MM.1S (cell line): ENCODE data around the gene VSNL1.

Source experiments
- DNase-seq: peaks from one replicate; pipeline ENCODE4 v3.0.0-alpha.2; 2015
- H2AFZ ChIP-seq: fragments of 300-600 bp; sonication (generic); 2 replicates; pipeline ENCODE4 v1.6.0; 2016; ENCODE audit warnings: antibody characterized with exemption, low read length
- H3F3A ChIP-seq: fragments of 300-600 bp; sonication (generic); 2 replicates; pipeline ENCODE4 v1.6.1; 2016; ENCODE audit warnings: mild to moderate bottlenecking, antibody characterized with exemption, low read length, moderate library complexity, mixed read lengths; ENCODE audit not compliant: insufficient read depth
- H3K27ac ChIP-seq: fragments of 300-600 bp; sonication (generic); 2 replicates; pipeline ENCODE4 v1.5.1; 2016; ENCODE audit warnings: mild to moderate bottlenecking, low read length
- H3K27me3 ChIP-seq: fragments of 300-600 bp; sonication (generic); replicated peaks from 2 replicates; pipeline ENCODE4 v1.6.0; 2016; ENCODE audit warnings: low read length; ENCODE audit not compliant: insufficient read depth
- H3K36me3 ChIP-seq: fragments of 300-600 bp; sonication (generic); replicated peaks from 2 replicates; pipeline ENCODE4 v1.6.1; 2016; ENCODE audit warnings: mild to moderate bottlenecking, low read length, mixed read lengths; ENCODE audit not compliant: insufficient read depth
- H3K4me1 ChIP-seq: fragments of 300-600 bp; sonication (generic); 2 replicates; pipeline ENCODE4 v1.6.1; 2016; ENCODE audit warnings: low read length, mixed read lengths
- H3K4me2 ChIP-seq: fragments of 300-600 bp; sonication (generic); 2 replicates; pipeline ENCODE4 v1.6.0; 2016; ENCODE audit warnings: low read depth, low read length
- H3K4me3 ChIP-seq: fragments of 300-600 bp; sonication (generic); 2 replicates; pipeline ENCODE4 v1.5.1; 2016; ENCODE audit warnings: low read length, mixed read lengths
- H3K79me2 ChIP-seq: fragments of 300-600 bp; sonication (generic); 2 replicates; pipeline ENCODE4 v1.6.1; 2016; ENCODE audit warnings: mixed run types, low read length, mixed read lengths
- H3K9ac ChIP-seq: fragments of 300-600 bp; sonication (generic); 2 replicates; pipeline ENCODE4 v1.6.1; 2016; ENCODE audit warnings: low read length, mixed read lengths
- H3K9me2 ChIP-seq: fragments of 300-600 bp; sonication (generic); replicated peaks from 2 replicates; pipeline ENCODE4 v1.6.1; 2016; ENCODE audit warnings: mild to moderate bottlenecking, low read length, mixed read lengths; ENCODE audit not compliant: insufficient read depth
- H3K9me3 ChIP-seq: fragments of 300-600 bp; sonication (generic); replicated peaks from 2 replicates; pipeline ENCODE4 v1.6.1; 2016; ENCODE audit warnings: mild to moderate bottlenecking, low read length, mixed read lengths; ENCODE audit not compliant: insufficient read depth
- H4K20me1 ChIP-seq: fragments of 300-600 bp; sonication (generic); 2 replicates; pipeline ENCODE4 v1.6.1; 2016; ENCODE audit warnings: mild to moderate bottlenecking, low read length, moderate library complexity, mixed read lengths; ENCODE audit not compliant: insufficient read depth
- CTCF ChIP-seq: fragments of 300-600 bp; sonication (generic); IDR thresholded peaks from 2 replicates; pipeline ENCODE4 v1.5.1; 2016; ENCODE audit warnings: antibody characterized with exemption, low read length, mixed read lengths
- EZH2 ChIP-seq: fragments of 300-600 bp; sonication (generic); optimal IDR thresholded peaks from 2 replicates; pipeline ENCODE3; 2017; ENCODE audit warnings: low read depth, mild to moderate bottlenecking, antibody characterized with exemption, low read length, mixed read lengths
- EZH2phosphoT487 ChIP-seq: fragments of 300-600 bp; sonication (generic); IDR thresholded peaks from 2 replicates; pipeline ENCODE4 v1.6.1; 2018; ENCODE audit warnings: antibody characterized with exemption, low read length

The VSNL1 gene

DNA sequence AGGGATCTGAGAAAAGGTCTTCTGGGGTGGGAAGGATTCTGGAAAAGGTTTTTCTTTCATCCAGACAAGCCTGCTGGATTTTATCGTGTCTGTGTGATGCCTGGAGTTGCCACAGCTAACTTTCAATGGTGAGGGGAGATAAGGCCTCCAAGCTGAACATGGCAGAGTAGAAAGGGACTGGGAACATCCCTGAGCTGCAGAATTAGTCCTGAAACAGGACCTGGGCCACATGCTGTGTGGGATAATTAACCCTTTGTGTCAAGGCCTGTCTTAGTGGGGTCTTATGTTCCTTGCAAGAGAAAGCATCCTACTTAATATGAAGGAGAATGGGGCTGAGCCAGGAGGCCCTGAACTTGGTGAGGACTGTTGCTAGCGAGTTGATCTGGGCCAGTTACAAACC lies 66.4 kb downstream of the VSNL1 start:
- Histone ChIP-seq H3K4me1 (no peaks in the 10 kb centered on the region), H4K20me1 (no peaks in the 10 kb centered on the region), H3K4me2 (no peak overlapping the region), H3K36me3 (no peaks in the 10 kb centered on the region), H2AFZ (no peak overlapping the region), H3K79me2 (no peaks in the 10 kb centered on the region), H3K9ac (no peak overlapping the region), H3K27ac (no peak overlapping the region), H3K4me3 (no peak overlapping the region), H3F3A (no peaks in the 10 kb centered on the region), H3K9me2 (no peaks in the 10 kb centered on the region), H3K27me3 (no peaks in the 10 kb centered on the region), H3K9me3 (no peaks in the 10 kb centered on the region)
- DNase-seq, result no peak
- no peak for TF ChIP-seq EZH2phosphoT487

DNA sequence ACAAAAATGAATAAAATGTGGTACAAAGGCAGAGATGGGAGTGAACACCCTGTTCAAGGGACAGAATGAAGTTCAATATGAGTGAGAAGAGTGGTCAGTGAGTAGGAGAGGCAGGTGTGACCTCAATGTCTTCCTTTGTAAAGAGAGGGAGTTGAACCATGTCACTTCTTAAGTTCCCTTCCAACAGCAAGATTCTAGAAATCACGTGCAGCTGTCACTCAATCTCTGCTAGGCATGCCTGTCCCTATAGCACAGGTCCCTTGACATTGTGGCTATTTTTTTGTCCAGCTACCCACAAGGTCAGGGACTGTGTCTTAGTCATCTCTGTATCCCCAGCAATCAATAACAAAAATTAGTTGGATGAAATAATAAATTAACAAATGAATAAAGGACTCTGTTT lies 66.9 kb downstream of the VSNL1 start:
- Histone ChIP-seq H3K27ac (no peak overlapping the region), H4K20me1 (no peaks in the 10 kb centered on the region), H3K9me3 (no peaks in the 10 kb centered on the region), H3K27me3 (no peaks in the 10 kb centered on the region), H3K4me3 (no peak overlapping the region), H3K36me3 (no peaks in the 10 kb centered on the region), H3K4me2 (no peak overlapping the region), H3K9me2 (no peaks in the 10 kb centered on the region), H3K79me2 (no peaks in the 10 kb centered on the region), H3K4me1 (no peaks in the 10 kb centered on the region), H3K9ac (no peak overlapping the region), H2AFZ (no peak overlapping the region), H3F3A (no peaks in the 10 kb centered on the region)
- DNase-seq, result no peak
- TF ChIP-seq CTCF (no peak), EZH2 (no peak), EZH2phosphoT487 (no peak)

GRCh38 chr2:17608251-17608650 lies 67.8 kb downstream of the VSNL1 start:
- Histone ChIP-seq H2AFZ (no peak overlapping the region), H3K36me3 (no peaks in the 10 kb centered on the region), H3K9me2 (no peaks in the 10 kb centered on the region), H3K27me3 (no peaks in the 10 kb centered on the region), H3K27ac (no peak overlapping the region), H3K4me1 (no peaks in the 10 kb centered on the region), H3K9me3 (no peaks in the 10 kb centered on the region), H3F3A (no peaks in the 10 kb centered on the region), H3K4me3 (no peak overlapping the region), H3K79me2 (no peaks in the 10 kb centered on the region), H3K9ac (no peak overlapping the region), H3K4me2 (no peak overlapping the region), H4K20me1 (no peaks in the 10 kb centered on the region)
- TF ChIP-seq CTCF, result no peak
- no peak for TF ChIP-seq EZH2
- DNase-seq, result no peak

- Histone ChIP-seq H3K9ac (no peak overlapping the region), H3K4me1 (no peaks in the 10 kb centered on the region), H4K20me1 (no peaks in the 10 kb centered on the region), H3K27me3 (no peaks in the 10 kb centered on the region), H3K4me3 (no peak overlapping the region), H3K27ac (no peak overlapping the region), H3F3A (no peaks in the 10 kb centered on the region), H3K4me2 (no peak overlapping the region), H2AFZ (no peak overlapping the region), H3K36me3 (no peaks in the 10 kb centered on the region), H3K79me2 (no peaks in the 10 kb centered on the region), H3K9me3 (no peaks in the 10 kb centered on the region), H3K9me2 (no peaks in the 10 kb centered on the region)
- TF ChIP-seq EZH2 (no peak), EZH2phosphoT487 (no peak)
- no peak for DNase-seq
Measured at GRCh38 chr2:17610521-17610920, 70.0 kb downstream of the VSNL1 start.
